SK-N-SH (cell line): ENCODE measurements around the gene ME3. TPM values are rescaled to one million over a fixed set of nuclear protein-coding genes. Genes with fewer than 3 reads are reported as not detected.
A peak's percentile ranks its signal among the peaks of the same experiment; 100 is the strongest.
"Not testable (repeated sequence)": the region's sequence is repeated elsewhere in the genome, so short reads cannot be mapped to it uniquely, and the experiment has no call there.

Experiments used
- CTCF ChIA-PET: fragments of 300-600, 350-600 bp; formaldehyde crosslinking; extraction: SDS; loops from one replicate; lab custom pipeline; 2021; lab: Yijun Ruan, JAX
- POLR2A ChIA-PET: fragments of 350-600 bp; sonication (Branson Sonifier 250); formaldehyde crosslinking; extraction: SDS; loops from one replicate; lab custom pipeline; 2020; ENCODE audit warnings: antibody characterized with exemption, inconsistent platforms; lab: Yijun Ruan, JAX
- DNase-seq: peaks from one replicate; pipeline ENCODE4 v3.0.0; 2012
- H2AFZ ChIP-seq: fragments of 200-600 bp; sonication (generic); 2 replicates; pipeline ENCODE4 v1.8.1; 2016; ENCODE audit warnings: antibody characterized with exemption, mild to moderate bottlenecking, low read depth
- H3F3A ChIP-seq: fragments of 200-600 bp; sonication (generic); replicated peaks from 2 replicates; pipeline ENCODE3; 2016; ENCODE audit warnings: antibody characterized with exemption, mild to moderate bottlenecking; ENCODE audit not compliant: insufficient read depth
- H3K27ac ChIP-seq, 2 experiments: fragments of 200-500 bp in 1 of 2; fragments of 200-600 bp in 1 of 2; sonication (Bioruptor generic) in 1 of 2; sonication (generic), shearing (Covaris generic) in 1 of 2; 2 replicates each; pipeline versions ENCODE4 v1.5.1 to v1.6.1; 2014 to 2016; ENCODE audit warnings: low read depth in 2 of 2, inconsistent platforms in 1 of 2, low read length in 1 of 2, mild to moderate bottlenecking in 1 of 2, mixed read lengths in 1 of 2
- H3K27me3 ChIP-seq: fragments of 200-600 bp; sonication (generic), shearing (Covaris generic); 2 replicates; pipeline ENCODE4 v1.6.1; 2016; ENCODE audit warnings: mixed run types; ENCODE audit not compliant: insufficient read depth
- H3K36me3 ChIP-seq, 2 experiments: fragments of 200-500 bp in 1 of 2; fragments of 200-600 bp in 1 of 2; sonication (Bioruptor generic) in 1 of 2; sonication (generic) in 1 of 2; replicated peaks in 1 of 2; 2 replicates each; pipeline versions ENCODE3 to v1.5.1; 2014 to 2016; ENCODE audit warnings: low read length in 1 of 2, mild to moderate bottlenecking in 1 of 2; ENCODE audit not compliant: insufficient read depth in 2 of 2, control insufficient read depth in 1 of 2
- H3K4me1 ChIP-seq, 2 experiments: fragments of 200-500 bp in 1 of 2; fragments of 200-600 bp in 1 of 2; sonication (Bioruptor generic) in 1 of 2; sonication (generic), shearing (Covaris generic) in 1 of 2; 2 replicates each; pipeline versions ENCODE4 v1.5.1 to v1.6.1; 2014 to 2016; ENCODE audit warnings: low read depth in 1 of 2, low read length in 1 of 2, mixed run types in 1 of 2; ENCODE audit not compliant: insufficient read depth in 2 of 2, control insufficient read depth in 1 of 2
- H3K4me2 ChIP-seq: fragments of 200-600 bp; sonication (generic), shearing (Covaris generic); 2 replicates; pipeline ENCODE4 v1.6.1; 2017; ENCODE audit warnings: mixed run types
- H3K4me3 ChIP-seq, 2 experiments: fragments of 200-500 bp in 1 of 2; fragments of 200-600 bp in 1 of 2; sonication (Bioruptor generic) in 1 of 2; sonication (generic), shearing (Covaris generic) in 1 of 2; 2 replicates each; pipeline versions ENCODE4 v1.5.1 to v1.8.1; 2014 to 2016; ENCODE audit warnings: low read depth in 2 of 2, inconsistent platforms in 1 of 2, low read length in 1 of 2, mild to moderate bottlenecking in 1 of 2, mixed read lengths in 1 of 2, moderate library complexity in 1 of 2
- H3K79me2 ChIP-seq: fragments of 200-600 bp; sonication (generic); 2 replicates; pipeline ENCODE4 v1.8.1; 2017; ENCODE audit warnings: mild to moderate bottlenecking; ENCODE audit not compliant: insufficient read depth
- H3K9ac ChIP-seq: fragments of 200-600 bp; sonication (generic); 2 replicates; pipeline ENCODE4 v1.6.1; 2017; ENCODE audit warnings: mixed run types
- H3K9me2 ChIP-seq: fragments of 200-600 bp; sonication (generic); 2 replicates; pipeline ENCODE4 v1.6.1; 2017; ENCODE audit warnings: mixed run types
- H3K9me3 ChIP-seq: fragments of 200-600 bp; sonication (generic); 2 replicates; pipeline ENCODE4 v1.6.1; 2017; ENCODE audit warnings: mixed run types, mild to moderate bottlenecking, moderate library complexity
- H4K20me1 ChIP-seq: fragments of 200-600 bp; sonication (generic); 2 replicates; pipeline ENCODE4 v1.6.1; 2017; ENCODE audit warnings: mild to moderate bottlenecking, mixed run types; ENCODE audit not compliant: insufficient read depth
- CHD2 ChIP-seq: fragments of 150-350 bp; IDR thresholded peaks from 2 replicates; pipeline ENCODE4 v1.6.1; 2018; ENCODE audit warnings: low read length; ENCODE audit not compliant: partially characterized antibody
- EZH2phosphoT487 ChIP-seq: fragments of 200-600 bp; sonication (generic); IDR thresholded peaks from 2 replicates; pipeline ENCODE4 v1.6.1; 2017; ENCODE audit warnings: low read depth, mixed run types, mild to moderate bottlenecking, antibody characterized with exemption, moderate library complexity, borderline replicate concordance
- FOSL2 ChIP-seq: IDR thresholded peaks from 2 replicates; pipeline ENCODE4 v1.4.0; 2012; ENCODE audit warnings: low read depth, mild to moderate bottlenecking, moderate library complexity, borderline replicate concordance
- FOXJ3 ChIP-seq: sonication (generic); formaldehyde crosslinking; IDR thresholded peaks from 2 replicates; pipeline ENCODE4 v1.5.1; 2020; ENCODE audit warnings: mild to moderate bottlenecking, missing genetic modification reagents
- FOXM1 ChIP-seq: IDR thresholded peaks from 2 replicates; pipeline ENCODE4 v1.4.0; 2012; ENCODE audit warnings: low read depth, mild to moderate bottlenecking
- GABPA ChIP-seq: IDR thresholded peaks from 2 replicates; pipeline ENCODE4 v1.4.0; 2012; ENCODE audit warnings: low read depth, mild to moderate bottlenecking
- GATA2 ChIP-seq: sonication (generic); formaldehyde crosslinking; IDR thresholded peaks from 2 replicates; pipeline ENCODE4 v1.5.0; 2020; ENCODE audit warnings: mild to moderate bottlenecking, missing genetic modification reagents
- JUND ChIP-seq: IDR thresholded peaks from 2 replicates; pipeline ENCODE4 v1.4.0; 2012
- MXI1 ChIP-seq: IDR thresholded peaks from 2 replicates; pipeline ENCODE4 v1.6.1; 2012; ENCODE audit warnings: mild to moderate bottlenecking, low read depth, low read length, improper control_type of control experiment
- POLR2AphosphoS5 ChIP-seq: IDR thresholded peaks from 2 replicates; pipeline ENCODE4 v1.6.1; 2012; ENCODE audit warnings: low read depth, low read length
- RAD21 ChIP-seq: IDR thresholded peaks from 2 replicates; pipeline ENCODE4 v1.6.1; 2012; ENCODE audit warnings: mild to moderate bottlenecking, low read length
- RFX5 ChIP-seq: IDR thresholded peaks from 2 replicates; pipeline ENCODE4 v1.6.1; 2012; ENCODE audit warnings: mild to moderate bottlenecking, improper control_type of control experiment, low read length
- SIN3A ChIP-seq: IDR thresholded peaks from 2 replicates; pipeline ENCODE4 v1.6.1; 2012; ENCODE audit warnings: low read depth, mild to moderate bottlenecking, low read length, moderate library complexity, borderline replicate concordance
- SMC3 ChIP-seq: IDR thresholded peaks from 2 replicates; pipeline ENCODE4 v1.6.1; 2012; ENCODE audit warnings: low read depth, low read length, improper control_type of control experiment
- TAF1 ChIP-seq: IDR thresholded peaks from 2 replicates; pipeline ENCODE4 v1.6.1; 2012; ENCODE audit warnings: low read depth, mild to moderate bottlenecking, low read length, moderate library complexity, borderline replicate concordance
- TCF12 ChIP-seq: IDR thresholded peaks from 2 replicates; pipeline ENCODE4 v1.4.0; 2012
- TEAD4 ChIP-seq: IDR thresholded peaks from 2 replicates; pipeline ENCODE4 v1.4.0; 2012; ENCODE audit warnings: mild to moderate bottlenecking, borderline replicate concordance; ENCODE audit not compliant: insufficient read depth
- WGBS: methylation state at CpG from one replicate; pipeline ENCODE4 v1.1.6; 2017; ENCODE audit warnings: low lambda C conversion rate; 5-methylcytosine and 5-hydroxymethylcytosine counted together
- polyA plus RNA-seq, 3 experiments: library from polyadenylated mRNA; depleted of rRNA; stranded (reverse); fragments of >200 nt; gene quantifications; 2 replicates each; pipeline ENCODE4 v1.2.3, GENCODE V29; 2012
- TF ChIP-seq, protein P1 (sequence below): fragments of 150-350 bp; IDR thresholded peaks from 2 replicates; pipeline ENCODE4 v1.6.1; 2017; ENCODE audit warnings: antibody characterized with exemption, low read length, low read depth, borderline replicate concordance
- TF ChIP-seq, protein P2 (sequence below): IDR thresholded peaks from 2 replicates; pipeline ENCODE4; 2012
- TF ChIP-seq, protein P3 (sequence below): IDR thresholded peaks from 2 replicates; pipeline ENCODE4 v1.4.0; 2012; ENCODE audit warnings: low read depth

Gene ME3
- polyA plus RNA-seq, 1 of the 3 experiments (the other 2 are of a cell fraction) = 22.0 TPM

DNA sequence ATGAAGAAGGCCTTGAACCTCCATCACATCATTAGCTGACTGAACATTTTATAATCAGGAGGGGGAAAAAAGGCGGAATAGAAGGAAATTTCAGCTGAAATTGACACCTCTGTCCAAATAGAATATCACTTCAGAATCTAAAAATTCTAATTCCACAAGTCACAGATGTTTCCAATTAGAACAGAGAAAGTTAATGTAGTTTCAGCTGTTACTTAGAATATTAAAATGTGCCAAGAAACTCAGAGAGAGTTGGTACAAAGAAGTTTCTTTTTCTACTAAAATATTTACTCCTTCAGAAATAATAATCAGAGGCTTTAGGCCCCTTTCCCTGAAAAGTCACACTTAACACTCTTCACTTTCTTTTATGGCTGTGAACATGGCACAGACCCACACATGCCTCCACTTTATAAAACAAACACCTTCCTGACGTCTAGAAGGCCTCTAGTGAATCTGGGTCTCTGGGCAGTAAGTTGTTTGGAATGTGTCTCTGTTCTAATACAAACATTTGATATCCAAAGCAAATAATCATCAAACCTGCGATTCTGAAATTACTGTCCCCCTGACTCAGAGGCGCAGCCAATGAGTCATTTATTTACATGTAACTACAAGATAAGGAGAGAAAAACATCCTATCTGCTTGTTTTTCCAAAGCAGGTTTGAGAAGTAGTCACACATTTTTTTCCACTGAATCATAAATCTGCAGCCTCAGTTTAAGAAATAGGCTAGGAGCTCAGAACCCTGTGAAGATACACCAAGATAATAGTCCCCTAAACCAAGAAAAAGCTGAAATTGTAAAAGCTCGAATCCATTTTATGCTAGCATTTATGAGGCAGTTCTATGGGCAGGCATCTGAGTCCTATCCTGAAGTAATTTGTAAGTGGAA, 148.4 kb downstream of the ME3 start (continued):
- TF ChIP-seq GATA2 (CRISPR knock-in tag) (no peak), SMC3 (no peak), POLR2AphosphoS5 (peak; percentile 24; the same call in 1 of the 2 replicates), TEAD4 (peak; percentile 77), MXI1 (no peak), FOXJ3 (no peak), CHD2 (no peak), TAF1 (no peak), GABPA (no peak), RFX5 (no peak), FOXM1 (0 out of 2 replicates have a peak, but pooled peaks have one; percentile 16)
- TF ChIP-seq, protein P1, sequence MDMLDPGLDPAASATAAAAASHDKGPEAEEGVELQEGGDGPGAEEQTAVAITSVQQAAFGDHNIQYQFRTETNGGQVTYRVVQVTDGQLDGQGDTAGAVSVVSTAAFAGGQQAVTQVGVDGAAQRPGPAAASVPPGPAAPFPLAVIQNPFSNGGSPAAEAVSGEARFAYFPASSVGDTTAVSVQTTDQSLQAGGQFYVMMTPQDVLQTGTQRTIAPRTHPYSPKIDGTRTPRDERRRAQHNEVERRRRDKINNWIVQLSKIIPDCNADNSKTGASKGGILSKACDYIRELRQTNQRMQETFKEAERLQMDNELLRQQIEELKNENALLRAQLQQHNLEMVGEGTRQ = no peak

DNA sequence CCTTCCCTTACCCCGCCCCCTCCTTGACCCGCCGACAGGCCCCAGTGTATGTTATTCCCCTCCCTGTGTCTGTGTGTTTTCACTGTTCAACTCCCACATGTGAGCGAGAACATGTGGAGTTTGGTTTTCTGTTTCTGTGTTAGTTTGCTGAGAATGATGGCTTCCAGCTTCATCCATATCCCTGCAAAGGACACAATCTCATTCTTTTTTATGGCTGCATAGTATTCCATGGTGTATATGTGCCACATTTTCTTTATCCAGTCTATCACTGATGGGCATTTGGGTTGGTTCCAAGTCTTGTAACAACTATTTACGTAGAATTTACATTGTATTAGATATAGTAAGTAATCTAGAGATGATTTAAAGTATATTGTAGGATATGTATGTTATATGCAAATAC, 149.9 kb downstream of the ME3 start:
- H3K9me3 ChIP-seq, H3K4me2 ChIP-seq, H3K4me3 ChIP-seq, H3K27me3 ChIP-seq, H3K9ac ChIP-seq, H2AFZ ChIP-seq, H3K27ac ChIP-seq, H3K36me3 ChIP-seq, CTCF ChIA-PET, DNase-seq, POLR2A ChIA-PET, H3K79me2 ChIP-seq, H3K9me2 ChIP-seq, H4K20me1 ChIP-seq: not testable (repeated sequence)
- WGBS = 96% methylated on average over 5 of the region's 5 CpGs
- H3K4me1 ChIP-seq = peaks cover 5 to 32% of the 10 kb centered on the region in 2 experiments
- peaks cover 48% of the 10 kb centered on the region for H3F3A ChIP-seq

DNA sequence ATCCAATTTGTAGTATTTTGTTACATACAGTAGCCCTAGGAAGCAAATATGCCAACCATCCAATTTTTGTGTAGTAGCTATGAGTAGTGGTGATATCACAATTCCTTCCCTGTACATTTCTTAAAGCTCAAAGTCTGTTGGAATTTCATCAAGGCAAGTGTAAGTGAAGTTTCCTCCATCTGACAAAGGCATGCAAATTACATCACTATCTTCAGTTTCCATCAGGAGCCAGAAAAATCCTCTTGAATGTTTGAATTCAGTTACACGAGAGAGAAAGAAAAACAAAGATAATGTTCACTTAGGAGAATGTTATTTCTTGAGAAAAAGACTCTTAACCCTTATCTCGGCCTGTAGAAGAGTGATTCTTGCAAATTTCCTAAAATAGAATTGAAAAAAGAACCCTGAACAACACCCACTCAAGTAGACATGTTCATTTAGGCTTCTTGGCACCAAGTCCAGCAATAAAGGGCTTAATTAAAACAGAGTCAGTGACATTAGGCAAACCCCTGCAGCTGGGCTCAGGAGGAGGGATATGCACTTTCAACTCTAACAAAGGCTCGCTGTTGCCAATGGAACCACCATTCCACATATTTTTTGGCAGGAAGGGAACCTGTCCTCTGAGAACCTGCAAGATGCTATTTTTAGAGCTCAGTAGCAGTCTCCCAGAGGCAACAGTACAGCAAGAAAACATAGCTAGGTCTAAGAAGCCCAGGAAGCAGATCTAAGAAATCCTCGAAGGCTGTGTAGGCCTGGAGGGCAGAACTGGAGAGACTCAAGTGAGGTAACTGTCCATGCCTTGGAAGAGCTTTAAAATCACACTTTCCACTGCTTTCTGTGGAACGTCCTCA, 153.1 kb downstream of the ME3 start:
- Histone ChIP-seq H3K9me2 (no peaks in the 10 kb centered on the region), H2AFZ (no peak overlapping the region), H3K4me3 (no peak overlapping the region), H4K20me1 (no peaks in the 10 kb centered on the region), H3K9me3 (no peaks in the 10 kb centered on the region), H3F3A (peaks cover 51% of the 10 kb centered on the region), H3K79me2 (no peaks in the 10 kb centered on the region), H3K27me3 (no peaks in the 10 kb centered on the region), H3K4me2 (peak overlapping the region; percentile 59), H3K36me3 (no peaks in the 10 kb centered on the region), H3K9ac (peak overlapping the region; percentile 10; the same call in 1 of the 2 replicates), H3K27ac (peak overlapping the region; percentile 60 to 86; a peak in 3 of 4 replicates), H3K4me1 (peaks cover 12 to 47% of the 10 kb centered on the region in 2 experiments)
- no peak for DNase-seq
- ChIA-PET CTCF (no interaction called here), POLR2A (no interaction called here)
- WGBS = 59% methylated on average over 5 of the region's 5 CpGs
- TF ChIP-seq TCF12 (peak; percentile 74), RFX5 (no peak), RAD21 (no peak), CHD2 (no peak), JUND (peak; percentile 49; the same call in 1 of the 2 replicates), EZH2phosphoT487 (no peak), FOXM1 (no peak), FOSL2 (no peak; the same call in 1 of the 2 replicates), SIN3A (no peak)
- TF ChIP-seq, protein P2, sequence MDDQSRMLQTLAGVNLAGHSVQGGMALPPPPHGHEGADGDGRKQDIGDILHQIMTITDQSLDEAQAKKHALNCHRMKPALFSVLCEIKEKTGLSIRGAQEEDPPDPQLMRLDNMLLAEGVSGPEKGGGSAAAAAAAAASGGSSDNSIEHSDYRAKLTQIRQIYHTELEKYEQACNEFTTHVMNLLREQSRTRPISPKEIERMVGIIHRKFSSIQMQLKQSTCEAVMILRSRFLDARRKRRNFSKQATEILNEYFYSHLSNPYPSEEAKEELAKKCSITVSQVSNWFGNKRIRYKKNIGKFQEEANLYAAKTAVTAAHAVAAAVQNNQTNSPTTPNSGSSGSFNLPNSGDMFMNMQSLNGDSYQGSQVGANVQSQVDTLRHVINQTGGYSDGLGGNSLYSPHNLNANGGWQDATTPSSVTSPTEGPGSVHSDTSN = peak; percentile 73
- TF ChIP-seq, protein P3, sequence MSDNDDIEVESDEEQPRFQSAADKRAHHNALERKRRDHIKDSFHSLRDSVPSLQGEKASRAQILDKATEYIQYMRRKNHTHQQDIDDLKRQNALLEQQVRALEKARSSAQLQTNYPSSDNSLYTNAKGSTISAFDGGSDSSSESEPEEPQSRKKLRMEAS = no peak
